Right ventricle myocardium superior (tissue), 1 donor: ENCODE measurements around the gene MAPK11. TPM values are rescaled to one million over a fixed set of nuclear protein-coding genes. Genes with fewer than 3 reads are reported as not detected.

Source experiments
- ATAC-seq: fragments of 200-7000 bp; cut with Tn5 transposase; one replicate; pipeline ENCODE4 v1.9.1; 2020; ENCODE audit warnings: mild to moderate bottlenecking; ENCODE audit not compliant: poor library complexity
- DNase-seq: peaks from one replicate; pipeline ENCODE4 v3.0.0-alpha.2; 2020
- intact Hi-C: fragments of 100-400 bp; cut with DNase I; formaldehyde crosslinking; loops from one replicate; pipeline ENCODE4 v1.11.2; 2022
- long read RNA-seq: library from polyadenylated mRNA; unstranded; transcript quantifications from one replicate; pipeline ENCODE4 v2.0.0, GENCODE V29; 2021
- total RNA-seq: library from RNA; stranded (reverse); fragmentation: NEBNext Ultra II Directional; extraction: Animal tissue kit (Norgen Biotek cat#: 25700); gene quantifications from one replicate; pipeline ENCODE4 v1.2.1, GENCODE V29; 2021
- donor health status: DM: no; HTN: yes; CAD: no; lungs with severe emphysema.

Gene MAPK11
- 8.5 TPM for total RNA-seq
- long read RNA-seq, partial matches to known transcripts, result 0 of 4 reads
- long read RNA-seq, other reads (novel, unspliced or antisense), result 1 of 4 reads

DNA sequence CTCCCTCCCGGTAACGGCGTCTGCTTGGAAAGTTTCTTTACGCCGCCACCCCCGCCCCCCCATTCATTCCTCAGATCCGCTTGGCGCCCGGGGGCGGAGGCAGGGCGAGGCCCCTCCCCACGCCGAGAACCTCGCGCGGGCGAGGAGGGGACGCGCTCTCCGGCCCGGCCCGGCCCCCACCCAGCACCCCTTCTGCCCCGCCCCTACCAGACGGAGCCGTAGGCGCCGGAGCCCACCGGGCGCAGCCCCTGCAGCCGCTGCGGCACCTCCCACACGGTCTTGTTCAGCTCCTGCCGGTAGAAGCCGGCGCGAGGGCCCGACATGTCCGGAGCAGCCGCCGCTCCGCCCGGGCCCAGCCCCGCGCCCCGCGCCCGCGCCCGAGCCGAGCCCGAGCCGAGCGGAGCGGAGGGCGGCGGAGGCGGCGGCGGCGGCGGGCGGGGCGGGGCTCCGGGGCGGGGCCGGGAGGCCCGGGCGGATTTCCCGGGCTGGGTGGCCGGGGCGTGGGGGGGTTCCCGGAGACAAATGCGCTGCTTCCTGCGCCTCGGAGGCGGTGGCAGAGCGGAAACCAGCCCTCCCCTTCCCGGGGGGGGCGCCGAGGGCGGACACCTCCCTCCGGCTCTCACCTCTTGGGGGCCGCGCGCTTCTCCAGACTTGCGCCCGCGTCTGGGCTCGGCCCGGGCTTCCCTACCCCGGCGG, at the start of gene MAPK11:
MAPK11 (minus strand) TSS at position 411 of the 696 bp plus-strand sequence; CDS start at position 323, 88 bp downstream.
- intact Hi-C loops, result no loop called here
- DNase-seq (peak; percentile 78), ATAC-seq (peak; percentile 28)

- intact Hi-C loops, result no loop called here
- DNase-seq (no peak), ATAC-seq (no peak)
These were observed 49.3 kb upstream of the MAPK11 start for GRCh38 chr22:50319503-50319951.

GRCh38 chr22:50318698-50319411, 48.7 kb upstream of the MAPK11 start:
- no peak for DNase-seq
- no peak for ATAC-seq
- intact Hi-C loops, result no loop called here

- intact Hi-C loops, result no loop called here
- no peak for ATAC-seq
- DNase-seq, result no peak
These were observed 48.1 kb upstream of the MAPK11 start for GRCh38 chr22:50318356-50318697.

DNA sequence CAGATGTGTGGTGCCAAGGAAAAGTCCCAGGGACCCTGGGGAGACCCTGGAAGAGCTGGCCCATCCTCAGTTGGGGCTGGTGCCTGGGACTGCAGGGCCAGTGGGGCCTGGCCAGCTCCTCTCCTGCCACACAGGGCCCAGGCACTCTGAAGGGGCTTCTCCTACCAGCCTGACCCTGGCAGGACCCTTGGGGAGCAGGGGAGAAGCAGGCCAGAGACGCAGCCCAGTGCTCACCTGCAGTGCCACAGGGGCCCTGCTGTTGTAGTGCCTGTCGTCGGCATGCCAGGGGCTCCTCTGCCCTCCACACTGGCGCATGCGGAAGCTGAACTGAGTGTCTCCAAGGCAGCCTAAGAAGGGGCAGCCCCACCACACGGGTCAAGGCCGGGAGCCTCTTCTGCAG, 47.5 kb upstream of the MAPK11 start:
- no peak for ATAC-seq

DNA sequence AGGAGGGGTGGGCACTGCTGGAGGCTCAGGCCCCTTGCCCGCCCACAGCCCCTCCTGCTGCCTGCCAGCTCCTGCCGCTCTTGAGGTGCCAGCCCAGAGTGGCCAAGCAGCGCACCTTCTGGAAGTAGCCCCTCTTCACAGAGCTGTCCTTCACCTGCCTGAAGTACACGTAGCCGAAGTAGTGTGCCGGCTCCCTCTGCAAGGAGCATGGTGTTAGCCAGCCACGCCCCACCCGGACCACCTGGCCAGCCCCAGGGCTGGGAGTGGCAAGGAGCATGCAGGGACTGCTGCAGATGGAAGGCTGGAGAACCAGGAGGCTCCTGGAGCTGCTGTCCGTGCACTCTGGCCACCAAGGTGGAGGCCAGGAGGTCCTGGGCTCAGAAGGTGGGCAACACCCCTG, 47.0 kb upstream of the MAPK11 start:
- no peak for DNase-seq
- intact Hi-C loops, result no loop called here

More for the DNA sequence above, 47.5 kb upstream of the MAPK11 start:
- intact Hi-C loops, result no loop called here
- no peak for DNase-seq

GRCh38 chr22:50316114-50317065, 46.2 kb upstream of the MAPK11 start:
- ATAC-seq (no peak), DNase-seq (no peak)
- intact Hi-C loops, result no loop called here

More for the DNA sequence above, 47.0 kb upstream of the MAPK11 start:
- ATAC-seq, result no peak

DNA sequence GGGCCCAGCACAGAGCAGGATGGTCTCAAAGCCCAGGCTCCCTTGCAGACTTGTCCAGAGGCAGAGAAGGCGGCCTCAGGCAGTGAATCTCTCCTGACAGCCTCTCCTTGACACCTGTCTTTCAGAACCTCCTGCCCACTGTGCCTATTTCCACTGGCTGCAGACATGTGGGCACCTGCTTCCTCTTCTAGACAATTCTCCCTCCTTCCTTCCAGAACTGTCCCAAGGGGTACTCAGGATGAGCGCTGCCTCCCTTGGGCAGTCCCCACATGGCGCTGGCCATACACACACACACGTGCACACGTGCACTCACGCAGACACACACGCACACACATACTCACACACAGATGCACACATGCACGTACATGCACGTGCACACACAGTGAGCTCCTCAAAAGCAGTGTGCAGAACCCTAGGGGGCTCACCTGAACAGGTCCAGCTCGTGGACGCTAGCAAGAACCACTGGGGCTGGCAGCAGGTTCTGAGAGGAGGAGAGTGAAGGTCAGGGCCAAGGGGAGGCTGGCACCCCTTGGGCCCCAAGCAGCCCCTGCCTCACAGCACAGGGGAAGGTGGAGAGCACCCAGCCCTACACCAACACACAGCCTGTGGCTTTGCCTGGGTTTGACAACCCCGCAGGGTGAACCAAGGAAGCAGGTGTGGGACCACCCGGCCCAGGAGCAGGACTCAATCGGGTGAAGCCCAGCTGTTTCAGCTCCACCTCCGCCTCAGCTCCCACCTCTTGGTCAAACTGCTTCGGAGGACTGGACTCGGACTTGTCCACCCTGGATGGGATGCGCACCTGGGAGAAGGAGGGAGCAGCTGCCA, 45.3 kb upstream of the MAPK11 start:
- intact Hi-C loops, result no loop called here
- DNase-seq (no peak), ATAC-seq (no peak)

GRCh38 chr22:50314455-50315288, 44.5 kb upstream of the MAPK11 start:
- intact Hi-C loops, result no loop called here
- peak; percentile 81 for DNase-seq
- peak; percentile 60 for ATAC-seq

- ATAC-seq (no peak), DNase-seq (no peak)
- intact Hi-C loops, result no loop called here
These were observed 43.9 kb upstream of the MAPK11 start for GRCh38 chr22:50314081-50314454.

DNA sequence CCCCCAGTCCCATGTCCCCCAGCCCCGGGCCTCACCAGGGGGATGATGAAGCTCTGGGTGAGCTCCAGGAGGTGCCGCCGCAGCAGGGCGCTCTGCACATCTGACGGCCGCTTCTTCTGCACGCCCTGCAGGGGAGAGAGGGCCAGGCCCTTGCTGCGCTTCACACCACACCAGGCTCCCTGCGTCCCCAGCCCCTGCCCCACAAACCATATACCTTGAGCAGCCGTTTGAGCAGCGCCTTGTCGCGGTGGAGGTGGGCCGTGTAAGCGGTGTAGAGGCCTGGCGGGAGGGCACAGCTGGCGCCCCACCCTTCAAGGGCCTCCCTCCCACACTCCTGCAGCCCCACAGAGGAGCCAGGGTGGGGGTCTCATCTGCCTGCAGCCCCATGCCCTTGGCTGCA, 43.4 kb upstream of the MAPK11 start:
- ATAC-seq, result no peak
- intact Hi-C loops, result no loop called here
- no peak for DNase-seq

DNA sequence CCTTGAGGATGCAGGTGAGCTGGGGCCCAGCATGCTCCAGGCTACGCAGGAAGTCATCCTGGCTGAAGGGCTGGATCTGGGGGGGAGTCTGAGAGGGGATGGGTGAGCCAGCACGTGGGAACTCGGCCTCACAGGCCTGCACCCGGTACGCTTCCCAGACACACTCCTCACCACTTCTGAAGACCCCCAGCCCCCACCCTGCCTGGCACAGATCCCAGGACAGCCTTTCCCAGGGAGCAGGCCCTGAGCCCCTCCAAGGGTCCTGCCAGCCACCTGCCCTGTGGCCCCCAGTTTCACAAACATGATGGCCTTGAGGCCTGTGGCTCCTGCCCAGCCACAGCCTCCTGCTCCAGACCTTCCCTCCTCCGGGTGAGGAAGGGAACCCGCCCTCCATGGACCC, 42.8 kb upstream of the MAPK11 start:
- DNase-seq, result no peak
- no peak for ATAC-seq
- intact Hi-C loops, result no loop called here

DNA sequence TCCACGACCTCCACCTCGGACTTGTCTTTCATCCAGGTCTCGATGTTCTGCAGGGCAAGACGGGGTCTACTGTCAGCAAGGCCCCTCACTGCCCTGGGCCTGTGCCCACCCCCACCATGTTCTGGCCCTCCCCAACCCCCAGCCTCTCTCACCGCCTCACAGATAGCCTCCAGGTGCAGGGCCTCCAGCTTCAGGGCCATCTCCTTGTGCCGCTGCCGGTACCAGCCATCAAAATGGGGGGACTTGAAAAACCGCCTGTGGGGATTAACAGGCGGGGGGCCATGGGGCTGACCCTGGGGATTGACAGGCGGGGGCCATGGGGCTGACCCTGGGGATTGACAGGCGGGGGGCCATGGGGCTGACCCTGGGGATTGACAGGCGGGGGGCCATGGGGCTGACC, 42.2 kb upstream of the MAPK11 start:
- DNase-seq (no peak), ATAC-seq (no peak)
- intact Hi-C loops, result no loop called here

DNA sequence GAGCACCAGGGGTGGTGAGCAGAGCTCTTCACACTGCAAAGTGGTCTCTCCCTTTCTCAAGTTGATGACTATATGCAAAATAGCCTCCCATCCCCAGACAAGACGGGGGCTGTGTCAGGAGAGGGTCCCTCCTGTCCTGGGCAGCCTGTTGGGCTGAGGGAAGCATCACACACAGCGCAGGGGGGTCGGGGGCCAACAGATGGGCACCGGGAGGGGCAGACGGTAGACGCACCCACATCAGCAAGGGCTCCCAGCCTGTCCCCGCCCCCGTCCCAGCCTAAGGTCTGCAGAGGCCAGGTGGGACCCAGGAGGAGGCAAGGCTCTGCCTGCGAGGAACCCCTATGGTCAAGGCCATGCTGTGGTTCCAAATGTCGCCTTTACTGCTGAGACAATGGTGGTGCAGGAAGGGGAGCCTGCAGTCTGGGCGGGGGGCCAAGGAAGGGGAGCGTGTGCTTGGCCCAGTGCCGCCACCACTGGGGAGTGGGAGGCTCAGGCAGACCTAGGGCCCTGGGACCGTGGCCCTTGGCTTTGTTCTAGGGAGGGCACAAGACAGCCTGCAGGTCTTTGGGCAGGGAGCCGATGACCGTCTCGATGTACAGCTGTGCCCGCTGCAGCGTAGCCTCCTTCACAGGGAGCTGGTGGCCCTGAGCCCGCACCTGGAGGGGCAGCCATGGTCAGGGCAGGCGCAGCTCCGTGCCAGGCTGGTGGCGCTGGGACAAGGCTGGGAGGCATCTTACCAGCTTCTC, 41.6 kb upstream of the MAPK11 start:
- intact Hi-C loops, result no loop called here
- ATAC-seq (no peak), DNase-seq (no peak)

DNA sequence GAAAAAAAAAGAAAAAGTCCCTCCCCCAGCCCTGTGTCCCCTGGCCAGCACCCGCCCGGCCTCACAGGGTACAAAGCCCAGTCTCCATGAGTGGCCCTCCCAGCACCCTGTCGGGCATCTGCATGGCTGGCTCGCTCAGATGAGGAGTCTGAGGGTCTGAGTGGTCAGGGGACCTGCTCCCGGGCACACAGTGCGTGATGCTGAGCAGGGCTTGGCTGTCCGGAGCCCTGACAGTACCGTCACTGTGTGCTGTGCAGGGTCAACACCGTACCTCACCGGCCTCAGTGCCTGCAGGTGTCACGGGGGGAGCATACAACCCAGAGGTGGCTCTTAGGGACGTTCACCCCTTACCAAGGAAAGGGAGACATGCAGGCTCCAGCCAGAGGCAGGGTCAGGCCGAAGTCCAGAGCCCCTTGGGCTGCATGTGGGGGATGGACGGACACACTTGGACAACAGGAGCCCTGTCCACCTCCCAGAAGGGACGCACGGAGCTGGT, 40.8 kb upstream of the MAPK11 start:
- ATAC-seq (no peak), DNase-seq (no peak)
- intact Hi-C loops, result no loop called here

- DNase-seq (no peak), ATAC-seq (no peak)
- intact Hi-C loops, result no loop called here
These were observed 40.0 kb upstream of the MAPK11 start for GRCh38 chr22:50310031-50310722.
